GM12878 (cell line): Measurements from ENCODE around the gene CBR4. TPM values are rescaled to one million over a fixed set of nuclear protein-coding genes. Genes with fewer than 3 reads are reported as not detected.
"Not testable (repeated sequence)": the region's sequence is repeated elsewhere in the genome, so short reads cannot be mapped to it uniquely, and the experiment has no call there.

Experiments used
- ATAC-seq: fragments of 200-7000 bp; cut with Tn5 transposase; 3 replicates; pipeline ENCODE4 v1.9.1; 2020; ENCODE audit warnings: mild to moderate bottlenecking, moderate library complexity
- BruUV-seq: library from RNA; stranded (reverse); fragments of 400-500 nt; replicated peaks from 2 replicates; lab custom pipeline; 2021; lab: Mats Ljungman, UMichigan
- CTCF ChIA-PET: fragments of 300-600 bp; sonication (Branson Sonifier 250); formaldehyde crosslinking; extraction: SDS; loops from one replicate; lab custom pipeline; 2021; ENCODE audit warnings: inconsistent platforms; lab: Yijun Ruan, JAX
- POLR2A ChIA-PET: fragments of 350-600 bp; formaldehyde crosslinking; extraction: SDS; loops from one replicate; lab custom pipeline; 2021; ENCODE audit warnings: inconsistent platforms; lab: Charles Lee
- RAD21 ChIA-PET: fragments of 300-600 bp; sonication (Branson Sonifier 250); formaldehyde crosslinking; loops from one replicate; lab custom pipeline; 2023; ENCODE audit warnings: antibody characterized with exemption; ENCODE audit not compliant: unreplicated experiment; lab: Charles Lee
- SMC1A ChIA-PET: fragments of 300-600 bp; sonication (Branson Sonifier 250); formaldehyde crosslinking; loops from one replicate; lab custom pipeline; 2023; ENCODE audit not compliant: unreplicated experiment, uncharacterized antibody; lab: Charles Lee
- DNase-seq: peaks from one replicate; pipeline ENCODE4 v3.0.0-alpha.2; 2011; ENCODE audit warnings: low read depth, low spot score
- FAIRE-seq: peaks from 3 replicates; lab custom pipeline; 2011; peaks lifted over from hg19 to GRCh38; lab: Jason Lieb, UNC
- H2AFZ ChIP-seq: 2 replicates; pipeline ENCODE4 v1.6.0; 2011; ENCODE audit warnings: low read depth, low read length, control low read depth; ENCODE audit not compliant: control insufficient read depth
- H3K27ac ChIP-seq: 2 replicates; pipeline ENCODE4 v1.5.1; 2011; ENCODE audit warnings: control low read depth; ENCODE audit not compliant: control insufficient read depth, insufficient read depth
- H3K27me3 ChIP-seq, 2 experiments: replicated peaks in 1 of 2; 2 replicates each; pipeline versions ENCODE4 v1.6.0 to v1.6.1; 2011; ENCODE audit warnings: low read length in 1 of 2; ENCODE audit not compliant: control insufficient read depth in 2 of 2, insufficient read depth in 2 of 2
- H3K36me3 ChIP-seq, 2 experiments: 2 replicates each; pipeline ENCODE4 v1.5.1; 2011; ENCODE audit warnings: low read length in 1 of 2; ENCODE audit not compliant: control insufficient read depth in 2 of 2, insufficient read depth in 2 of 2
- H3K4me1 ChIP-seq: 2 replicates; pipeline ENCODE4 v1.6.1; 2011; ENCODE audit warnings: mild to moderate bottlenecking, low read length, moderate library complexity, mixed read lengths; ENCODE audit not compliant: control insufficient read depth, insufficient read depth
- H3K4me2 ChIP-seq: 2 replicates; pipeline ENCODE4 v1.6.0; 2011; ENCODE audit warnings: control low read depth; ENCODE audit not compliant: control insufficient read depth, insufficient read depth
- H3K4me3 ChIP-seq: fragments of 200-600 bp; sonication (generic); 2 replicates; pipeline ENCODE4 v1.5.1; 2016
- H3K79me2 ChIP-seq: 2 replicates; pipeline ENCODE4 v1.6.0; 2011; ENCODE audit warnings: low read length; ENCODE audit not compliant: control insufficient read depth, insufficient read depth
- H3K9ac ChIP-seq: 2 replicates; pipeline ENCODE4 v1.8.0; 2011; ENCODE audit warnings: low read length, control low read depth, mixed read lengths; ENCODE audit not compliant: control insufficient read depth, insufficient read depth
- H3K9me3 ChIP-seq: replicated peaks from 3 replicates; pipeline ENCODE4 v1.5.1; 2011; ENCODE audit warnings: mild to moderate bottlenecking, low read length; ENCODE audit not compliant: control insufficient read depth, insufficient read depth
- H4K20me1 ChIP-seq: 2 replicates; pipeline ENCODE4 v1.6.0; 2011; ENCODE audit not compliant: control insufficient read depth, insufficient read depth
- HDAC6 ChIP-seq: fragments of 200-600 bp; sonication (generic); IDR thresholded peaks from one replicate; pipeline ENCODE4 v1.8.0; 2017; ENCODE audit warnings: antibody characterized with exemption; ENCODE audit not compliant: unreplicated experiment
- HDGF ChIP-seq: fragments of 450-650 bp; IDR thresholded peaks from 2 replicates; pipeline ENCODE4 v1.6.1; 2016; ENCODE audit warnings: antibody characterized with exemption
- IKZF2 ChIP-seq, 2 experiments: fragments of 450-650 bp; IDR thresholded peaks; 2 replicates each; pipeline ENCODE4 v1.6.1; 2017; ENCODE audit warnings: mild to moderate bottlenecking in 2 of 2, moderate library complexity in 2 of 2
- JUNB ChIP-seq: IDR thresholded peaks from 2 replicates; pipeline ENCODE4 v1.6.1; 2016; ENCODE audit warnings: antibody characterized with exemption, mild to moderate bottlenecking
- PAX8 ChIP-seq: fragments of 450-650 bp; IDR thresholded peaks from 2 replicates; pipeline ENCODE4 v1.6.1; 2017; ENCODE audit warnings: mild to moderate bottlenecking, moderate library complexity
- POU2F2 ChIP-seq: IDR thresholded peaks from 3 replicates; pipeline ENCODE4 v1.6.1; 2011; ENCODE audit warnings: low read depth, mild to moderate bottlenecking, low read length, borderline replicate concordance
- RAD21 ChIP-seq: IDR thresholded peaks from 2 replicates; pipeline ENCODE4 v1.6.1; 2011; ENCODE audit warnings: mild to moderate bottlenecking, low read depth, low read length, moderate library complexity; ENCODE audit not compliant: insufficient read depth
- WGBS: methylation state at CpG from one replicate; pipeline ENCODE4 v1.1.6; 2016; ENCODE audit warnings: low lambda C conversion rate; ENCODE audit not compliant: insufficient replicate concordance, insufficient coverage; ENCODE audit errors: missing lambda C conversion rate; 5-methylcytosine and 5-hydroxymethylcytosine counted together
- in situ Hi-C: fragments of 300-500 bp; cut with MboI; formaldehyde crosslinking; loops from 9 replicates; pipeline ENCODE4 v1.14.3; 2018; ENCODE audit warnings: mixed read lengths
- intact Hi-C: fragments of 100-400 bp; cut with micrococcal nuclease; formaldehyde crosslinking; loops from one replicate; pipeline ENCODE4 v1.14.2; 2022; ENCODE audit not compliant: unreplicated experiment
- polyA plus RNA-seq, 11 experiments: library from polyadenylated mRNA; depleted of rRNA in 4 of 11; unstranded in 6 of 11; stranded (reverse) in 5 of 11; fragments of >200 nt; fragmentation: Nextera tagmentation in 4 of 11; fragmentation: Illumina TruSeq in 1 of 11; extraction: Ambion mirVana in 4 of 11; extraction: Trizol in 1 of 11; gene quantifications; 1 replicate in 1 of 11; 2 replicates in 10 of 11; pipeline versions ENCODE4 v1.2.1 to v1.2.3, GENCODE V29; 2011 to 2016; ENCODE audit warnings: inconsistent platforms in 2 of 11, missing spikeins in 2 of 11, low read depth in 1 of 11
- total RNA-seq, 4 experiments: library from RNA; depleted of rRNA in 3 of 4; stranded (reverse); fragments of >200 nt in 3 of 4; fragmentation: Illumina TruSeq in 1 of 4; extraction: Trizol in 1 of 4; gene quantifications; 2 replicates each; pipeline versions ENCODE4 v1.2.1 to v1.2.3, GENCODE V29; 2013 to 2021

Gene CBR4
- total and polyA plus RNA-seq, 10 of the 15 experiments (the other 5 are each of a cell fraction or from before 2014, with no cell fraction given), result 17.3 to 38.8 (median 24.8) TPM

DNA sequence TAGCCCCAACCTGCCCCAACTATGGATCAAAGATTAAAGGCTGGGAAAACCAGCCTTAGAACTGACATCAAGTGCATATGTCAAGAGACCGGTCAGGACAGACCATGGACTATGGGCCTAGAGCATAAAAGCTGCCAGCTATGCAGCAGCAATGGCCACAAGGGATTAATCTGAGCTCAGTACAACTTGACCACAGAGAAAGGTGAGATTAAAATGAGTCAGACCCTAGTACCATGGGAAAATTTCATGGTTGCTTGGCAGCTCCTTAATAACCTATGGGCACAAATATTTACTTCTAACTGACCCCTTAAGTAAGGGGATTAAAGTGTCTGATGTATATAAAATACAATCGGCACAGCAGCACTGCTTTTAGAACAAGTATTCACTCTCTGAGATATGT is 54.4 kb downstream of the CBR4 start:
- Histone ChIP-seq H3K9ac (no peak overlapping the region), H3K9me3 (no peaks in the 10 kb centered on the region), H3K36me3 (no peaks in the 10 kb centered on the region), H3K79me2 (no peaks in the 10 kb centered on the region), H2AFZ (no peak overlapping the region), H3K4me1 (no peaks in the 10 kb centered on the region), H3K27ac (no peak overlapping the region), H4K20me1 (no peaks in the 10 kb centered on the region), H3K27me3 (no peaks in the 10 kb centered on the region), H3K4me3 (no peak overlapping the region), H3K4me2 (no peak overlapping the region)
- FAIRE-seq (no peak), DNase-seq (no peak), ATAC-seq (peak; percentile 59)
- 100% methylated on average over 2 of the region's 2 CpGs for WGBS
- BruUV-seq, result no TSS peak
- TF ChIP-seq PAX8 (no peak), HDAC6 (no peak), JUNB (no peak), POU2F2 (no peak), IKZF2 (IDR thresholded peaks at IDR 0.05) (no peak), RAD21 (no peak), HDGF (no peak)
- intact Hi-C loops (no loop called here), in situ Hi-C loops (no loop called here)
- ChIA-PET POLR2A (no interaction called here), SMC1A (interaction anchor here (0.6 to 1.4 kb wide), 5 partner anchors 22 to 906 kb away, joined by 3 read pairs; no protein-coding TSS in a partner anchor), CTCF (interaction anchor here (1.4 to 1.9 kb wide), 2 partner anchors 32 to 609 kb away, joined by 5 to 8 read pairs; no protein-coding TSS in a partner anchor), RAD21 (no interaction called here)

- ATAC-seq, H3K9ac ChIP-seq, H3K27me3 ChIP-seq, CTCF ChIA-PET, H3K79me2 ChIP-seq, RAD21 ChIA-PET, H3K27ac ChIP-seq, H3K4me2 ChIP-seq, H3K9me3 ChIP-seq, H3K4me1 ChIP-seq, POLR2A ChIA-PET, intact Hi-C loops, BruUV-seq, FAIRE-seq, H4K20me1 ChIP-seq, H3K36me3 ChIP-seq, H2AFZ ChIP-seq, in situ Hi-C loops, DNase-seq, H3K4me3 ChIP-seq: not testable (repeated sequence)
- WGBS, result 56% methylated on average over 3 of the region's 3 CpGs
- SMC1A ChIA-PET, result interaction anchor here (0.7 kb wide), 1 partner anchor 20 kb away, joined by 3 read pairs; no protein-coding TSS in a partner anchor
Measured at GRCh38 chr4:168952821-168953246, 57.2 kb downstream of the CBR4 start.
